ENCODE data around the gene METRN. TPM values are rescaled to one million over a fixed set of nuclear protein-coding genes. Genes with fewer than 3 reads are reported as not detected.
"Not testable (repeated sequence)": the region's sequence is repeated elsewhere in the genome, so short reads cannot be mapped to it uniquely, and the experiment has no call there.

Gene METRN
- total and polyA plus RNA-seq, 4 donors, result 10.9 to 67.3 (median 41.5) TPM

GRCh38 chr16:711548-712320 lies 3.2 kb upstream of the METRN start:
- Histone ChIP-seq H3K36me3 (ENCODE audit: control insufficient read depth in 4 of 4, insufficient read depth in 4 of 4, low read length in 4 of 4) (no peaks in the 10 kb centered on the region), H3K27ac (ENCODE audit: low read depth in 1 of 2, low read length in 1 of 2) (no peak overlapping the region), H3K27me3 (ENCODE audit: control insufficient read depth in 3 of 3, insufficient read depth in 3 of 3, low read length in 2 of 3) (peaks cover 3 to 34% (median 10%) of the 10 kb centered on the region in 3 donors), H3K9ac (ENCODE audit: insufficient read depth in 1 of 2, low read length in 2 of 2) (no peak overlapping the region), H3K9me3 (ENCODE audit: control insufficient read depth in 4 of 4, insufficient read depth in 3 of 4, low read length in 3 of 4) (peaks cover 0 to 5% (median 0%) of the 10 kb centered on the region in 4 donors), H3K4me3 (no peak overlapping the region), H3K4me1 (ENCODE audit: control insufficient read depth in 5 of 5, insufficient read depth in 5 of 5, low read length in 5 of 5) (peaks cover 0 to 13% (median 8%) of the 10 kb centered on the region in 5 donors)
- TF ChIP-seq CTCF (IDR thresholded peaks at IDR 0.05; ENCODE audit: control extremely low read depth, extremely low read depth), result peak; percentile 94
- DNase-seq (peak; percentile 55 to 79 (median 65)), ATAC-seq (ENCODE audit: insufficient read depth, low FRiP score) (peak; percentile 62)
- 11 to 15% methylated on average over 22 to 25 of the region's 25 CpGs for WGBS, 2 donors

GRCh38 chr16:712740-713250 lies 2.1 kb upstream of the METRN start:
- not testable (repeated sequence) for H3K27ac ChIP-seq (ENCODE audit: low read depth in 1 of 2, low read length in 1 of 2); H3K9me3 ChIP-seq (ENCODE audit: control insufficient read depth in 4 of 4, insufficient read depth in 3 of 4, low read length in 3 of 4); H3K9ac ChIP-seq (ENCODE audit: insufficient read depth in 1 of 2, low read length in 2 of 2); H3K36me3 ChIP-seq (ENCODE audit: control insufficient read depth in 4 of 4, insufficient read depth in 4 of 4, low read length in 4 of 4); H3K4me3 ChIP-seq; DNase-seq; ATAC-seq (ENCODE audit: insufficient read depth, low FRiP score)
- H3K27me3 ChIP-seq (ENCODE audit: control insufficient read depth in 3 of 3, insufficient read depth in 3 of 3, low read length in 2 of 3), result peaks cover 2 to 24% (median 3%) of the 10 kb centered on the region in 3 donors
- H3K4me1 ChIP-seq (ENCODE audit: control insufficient read depth in 5 of 5, insufficient read depth in 5 of 5, low read length in 5 of 5), result peaks cover 0 to 14% (median 8%) of the 10 kb centered on the region in 5 donors
- WGBS, 2 donors, result 51 to 56% methylated on average over 13 of the region's 13 CpGs

GRCh38 chr16:714079-714478 lies 839 bp upstream of the METRN start:
- H3K4me1 ChIP-seq (ENCODE audit: control insufficient read depth in 5 of 5, insufficient read depth in 5 of 5, low read length in 5 of 5), result peaks cover 0 to 14% (median 8%) of the 10 kb centered on the region in 5 donors
- no peak for TF ChIP-seq CTCF (IDR thresholded peaks at IDR 0.05; ENCODE audit: control extremely low read depth, extremely low read depth)
- H3K27ac ChIP-seq (ENCODE audit: low read depth in 1 of 2, low read length in 1 of 2), result no peak overlapping the region
- no peak overlapping the region for H3K4me3 ChIP-seq
- ATAC-seq (ENCODE audit: insufficient read depth, low FRiP score) (no peak), DNase-seq (no peak)
- peaks cover 0 to 12% (median 3%) of the 10 kb centered on the region in 3 donors for H3K27me3 ChIP-seq (ENCODE audit: control insufficient read depth in 3 of 3, insufficient read depth in 3 of 3, low read length in 2 of 3)
- H3K9ac ChIP-seq (ENCODE audit: insufficient read depth in 1 of 2, low read length in 2 of 2), result no peak overlapping the region
- H3K36me3 ChIP-seq (ENCODE audit: control insufficient read depth in 4 of 4, insufficient read depth in 4 of 4, low read length in 4 of 4), result no peaks in the 10 kb centered on the region
- H3K9me3 ChIP-seq (ENCODE audit: control insufficient read depth in 4 of 4, insufficient read depth in 3 of 4, low read length in 3 of 4), result no peaks in the 10 kb centered on the region
- WGBS, 2 donors, result 64 to 68% methylated on average over 9 to 11 of the region's 11 CpGs

- TF ChIP-seq CTCF (IDR thresholded peaks at IDR 0.05; ENCODE audit: control extremely low read depth, extremely low read depth), result no peak
- peaks cover 0 to 24% (median 13%) of the 10 kb centered on the region in 5 donors for H3K4me1 ChIP-seq (ENCODE audit: control insufficient read depth in 5 of 5, insufficient read depth in 5 of 5, low read length in 5 of 5)
- H3K9ac ChIP-seq (ENCODE audit: insufficient read depth in 1 of 2, low read length in 2 of 2), result no peak overlapping the region
- peak overlapping the region; percentile 62 for H3K4me3 ChIP-seq
- peaks cover 0 to 9% (median 0%) of the 10 kb centered on the region in 3 donors for H3K27me3 ChIP-seq (ENCODE audit: control insufficient read depth in 3 of 3, insufficient read depth in 3 of 3, low read length in 2 of 3)
- ATAC-seq (ENCODE audit: insufficient read depth, low FRiP score), result no peak
- no peaks in the 10 kb centered on the region for H3K36me3 ChIP-seq (ENCODE audit: control insufficient read depth in 4 of 4, insufficient read depth in 4 of 4, low read length in 4 of 4)
- 2% methylated on average over 50 to 74 of the region's 74 CpGs for WGBS, 2 donors
- peak in 2 of 3 donors; percentile 9 to 36 for DNase-seq
- no peaks in the 10 kb centered on the region for H3K9me3 ChIP-seq (ENCODE audit: control insufficient read depth in 4 of 4, insufficient read depth in 3 of 4, low read length in 3 of 4)
- peak overlapping the region in 1 of 2 donors; percentile 13 for H3K27ac ChIP-seq (ENCODE audit: low read depth in 1 of 2, low read length in 1 of 2)
Measured at GRCh38 chr16:715477-716199, 720 bp downstream of the METRN start.

Measured in lung (tissue), 12 donors.